Amniotic stem cell (primary cell): ENCODE measurements around the gene SLC15A3.

Experiments used
- DNase-seq: peaks from one replicate; lab custom pipeline; 2025; lab: John Stamatoyannopoulos, UW

SLC15A3 gene

GRCh38 chr11:60889869-60890311 lies 62.1 kb downstream of the SLC15A3 start:
- DNase-seq, result no peak

- no peak for DNase-seq
Observed at GRCh38 chr11:60887556-60887955, 64.4 kb downstream of the SLC15A3 start.
